Measurements from ENCODE around the gene CDH22.

Gene CDH22

GRCh38 chr20:46343348-46343974 lies 35.2 kb upstream of the CDH22 start:
- DNase-seq (ENCODE audit: low read depth in 2 of 2, low spot score in 1 of 2): no peak

DNA sequence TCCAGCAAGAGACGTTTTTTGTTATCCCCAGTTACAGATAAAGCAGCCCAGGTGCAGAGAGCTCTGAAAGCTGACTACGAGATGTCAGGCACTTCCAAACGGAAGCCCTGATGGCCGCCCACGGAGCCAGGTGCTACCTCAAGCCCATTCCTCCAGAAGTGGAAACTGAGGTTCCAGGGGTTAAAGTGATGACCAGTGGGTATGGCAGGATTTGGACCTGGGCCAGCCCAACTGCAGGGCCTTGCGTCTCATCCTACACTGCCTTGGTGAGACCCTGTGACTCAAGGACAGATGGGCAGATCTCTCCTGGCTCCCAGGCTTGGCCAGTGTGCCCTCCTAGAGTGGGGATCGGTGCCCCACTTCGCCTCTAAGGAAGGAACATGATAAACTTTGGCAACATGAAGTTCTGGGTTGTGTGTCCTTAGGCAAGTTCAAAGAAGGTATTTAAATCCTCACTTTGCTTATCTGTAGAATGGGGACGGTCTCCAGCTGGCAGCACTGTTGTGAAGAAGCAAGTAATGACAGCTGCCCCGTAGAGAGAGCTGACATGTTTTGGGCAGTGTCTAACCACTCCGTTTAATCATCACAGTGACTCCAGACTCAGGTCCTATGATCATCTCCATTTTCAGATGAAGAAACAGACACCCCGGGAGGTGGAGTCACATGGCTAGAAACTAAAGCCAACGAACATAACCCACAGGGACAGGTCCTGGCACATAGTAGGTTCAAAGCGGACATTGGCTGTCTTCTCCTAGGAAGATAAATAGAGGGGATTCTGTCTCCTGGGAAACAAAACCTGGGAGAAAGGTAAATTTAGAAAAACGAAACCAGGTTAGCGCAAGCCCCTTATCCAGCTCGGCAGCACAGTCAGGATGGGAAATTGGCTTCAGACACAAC lies 34.4 kb upstream of the CDH22 start:
- DNase-seq (ENCODE audit: low read depth in 2 of 2, low spot score in 1 of 2): no peak

DNA sequence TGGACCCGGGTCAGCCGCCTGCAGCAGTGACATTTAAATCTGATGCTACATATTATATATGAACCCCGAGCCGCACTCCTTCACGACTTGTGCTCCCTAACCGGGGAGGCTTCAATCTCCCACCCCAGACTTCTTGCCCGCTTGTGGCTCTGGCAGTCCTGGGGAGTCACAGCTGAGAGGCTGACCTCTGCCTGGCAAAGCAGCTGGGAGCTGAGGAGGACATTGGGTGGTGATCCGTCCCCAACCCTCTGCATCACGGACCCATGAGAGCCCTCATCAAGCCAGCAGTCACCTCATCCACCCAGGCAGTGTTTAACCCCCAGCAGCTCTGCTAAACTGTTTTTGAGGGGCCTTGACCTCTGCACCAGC lies 33.7 kb upstream of the CDH22 start:
- no peak for DNase-seq (ENCODE audit: low read depth in 2 of 2, low spot score in 1 of 2)

- no peak for DNase-seq (ENCODE audit: low read depth in 2 of 2, low spot score in 1 of 2)
Measured at GRCh38 chr20:46341074-46342009, 33.0 kb upstream of the CDH22 start.

DNA sequence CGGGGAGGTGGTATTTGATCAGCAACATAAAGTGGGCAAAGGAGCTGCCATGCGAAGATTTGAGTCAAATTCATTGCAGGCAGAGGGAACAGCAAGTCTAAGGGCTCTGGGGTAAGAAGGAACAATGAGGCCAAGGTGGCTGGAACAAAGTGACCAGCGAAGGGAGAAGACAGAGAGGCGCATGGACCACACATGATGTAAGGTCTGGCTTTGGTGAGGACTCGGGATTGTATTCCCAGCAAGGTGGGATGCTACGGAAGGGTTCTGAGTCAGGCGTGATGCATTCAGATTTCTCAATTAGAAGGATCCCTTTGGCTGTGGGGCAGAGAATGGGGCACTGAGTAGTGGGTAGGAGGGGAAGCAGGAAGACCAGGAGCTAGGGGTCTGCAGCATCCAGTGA lies 30.7 kb upstream of the CDH22 start:
- DNase-seq (ENCODE audit: low read depth in 2 of 2, low spot score in 1 of 2): no peak

- no peak for DNase-seq (ENCODE audit: low read depth in 2 of 2, low spot score in 1 of 2)
Measured at GRCh38 chr20:46336735-46337134, 28.4 kb upstream of the CDH22 start.

GRCh38 chr20:46334303-46334904 lies 26.1 kb upstream of the CDH22 start:
- no peak for DNase-seq (ENCODE audit: low read depth in 2 of 2, low spot score in 1 of 2)

- DNase-seq (ENCODE audit: low read depth in 2 of 2, low spot score in 1 of 2): no peak
Measured at GRCh38 chr20:46333161-46333991, 25.1 kb upstream of the CDH22 start.

DNA sequence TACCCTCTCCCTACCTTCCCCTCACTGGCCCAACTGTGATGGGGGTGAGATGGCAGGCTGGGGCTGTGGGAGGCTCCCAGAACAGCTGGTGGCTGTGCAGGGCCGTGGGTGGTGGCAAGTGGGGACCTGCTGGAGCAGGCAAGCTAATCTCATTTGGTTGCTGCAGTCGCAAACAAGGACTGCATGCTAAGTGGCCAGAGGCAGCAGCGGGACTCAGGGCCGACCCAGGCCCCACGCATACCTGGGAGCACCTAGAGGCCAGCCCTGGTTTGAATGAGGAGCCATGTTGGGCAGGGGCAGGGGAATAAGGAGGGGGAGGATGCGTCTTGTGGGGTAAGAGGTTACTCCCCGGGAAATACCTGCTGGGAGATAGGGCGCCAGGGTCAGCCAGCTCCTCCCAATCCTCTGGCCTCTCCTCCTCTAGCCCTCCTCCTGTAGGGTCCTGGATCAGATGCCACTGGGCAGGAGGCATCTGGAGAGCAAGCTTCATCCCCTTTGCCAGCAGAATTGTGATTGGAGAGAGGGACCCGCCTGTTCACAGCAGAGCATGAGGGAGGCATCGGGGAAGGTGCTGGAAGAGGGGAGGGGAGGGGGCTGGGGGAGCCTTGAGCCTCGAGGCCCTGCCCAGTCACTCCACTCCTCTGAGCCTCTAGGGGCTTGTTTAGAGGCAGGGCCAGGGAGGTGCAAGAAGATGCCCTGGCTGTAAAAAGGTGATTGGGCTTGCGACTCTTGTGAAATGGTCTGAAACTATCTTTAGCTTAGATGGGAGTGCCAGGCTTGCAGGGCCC lies 24.3 kb upstream of the CDH22 start:
- no peak for DNase-seq (ENCODE audit: low read depth in 2 of 2, low spot score in 1 of 2)

DNA sequence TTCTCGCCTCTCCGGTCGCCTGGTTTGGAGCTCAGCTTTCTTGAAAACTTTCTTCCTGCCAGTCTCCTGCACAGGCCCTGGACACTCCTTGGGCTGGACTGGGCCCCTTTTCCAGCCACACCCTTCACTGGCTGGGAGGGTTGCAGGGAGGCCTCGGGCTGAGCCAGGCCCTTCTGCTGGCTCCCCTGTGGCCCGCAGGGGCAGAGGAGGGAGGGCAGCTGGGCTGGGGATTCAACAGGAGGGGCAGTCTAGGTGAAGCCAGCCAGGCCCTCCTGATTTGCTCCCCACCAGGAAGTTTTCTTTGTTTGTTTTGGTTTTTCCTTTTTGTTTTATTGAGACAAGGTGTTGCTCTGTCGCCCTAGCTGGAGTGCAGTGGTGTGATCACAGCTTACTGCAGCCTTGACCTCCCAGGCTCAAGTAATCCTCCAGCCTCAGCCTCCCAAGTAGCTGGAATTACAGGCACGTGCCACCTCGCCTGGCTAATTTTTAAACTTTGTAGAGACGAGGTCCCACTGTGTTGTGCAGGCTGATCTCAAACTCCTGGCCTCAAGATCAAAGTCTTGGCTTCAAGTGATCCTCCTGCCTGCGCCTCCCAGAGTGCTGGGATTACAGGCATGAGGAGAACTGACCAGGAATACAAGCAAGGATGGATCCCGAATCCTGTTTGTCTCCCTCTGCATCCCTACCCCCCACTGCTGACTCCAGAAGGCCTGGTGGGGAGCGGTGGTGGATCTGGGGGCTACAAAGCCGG lies 23.5 kb upstream of the CDH22 start:
- DNase-seq (ENCODE audit: low read depth in 2 of 2, low spot score in 1 of 2): no peak

DNA sequence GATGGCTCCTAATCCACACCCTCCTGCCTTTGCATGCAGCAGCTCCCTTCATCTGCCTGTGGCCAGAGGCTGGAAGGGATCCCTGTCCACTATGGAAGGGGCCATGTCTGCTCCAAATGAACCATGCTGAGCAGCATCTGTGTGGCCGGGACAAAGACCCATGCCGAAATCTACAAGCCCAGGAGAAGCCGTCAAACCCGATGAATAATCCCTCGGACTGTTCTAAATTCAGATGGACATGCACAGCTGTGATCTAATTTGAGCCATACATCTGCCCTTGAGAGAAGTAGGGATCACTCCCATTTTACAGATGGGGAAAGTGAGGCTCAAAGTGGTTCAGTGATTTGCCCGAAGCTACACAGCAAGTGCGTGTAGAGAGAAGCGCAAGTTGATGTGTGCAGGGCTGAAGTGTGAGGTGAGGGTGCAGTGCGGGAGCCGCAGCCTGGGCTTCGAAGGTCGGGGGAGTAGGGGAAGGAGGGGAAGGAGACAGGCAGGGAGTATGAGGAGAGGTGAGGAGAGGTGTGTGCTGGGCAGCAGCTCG lies 22.6 kb upstream of the CDH22 start:
- DNase-seq (ENCODE audit: low read depth in 2 of 2, low spot score in 1 of 2): no peak

- DNase-seq (ENCODE audit: low read depth in 2 of 2, low spot score in 1 of 2): no peak
Measured at GRCh38 chr20:46330072-46330763, 21.9 kb upstream of the CDH22 start.

DNA sequence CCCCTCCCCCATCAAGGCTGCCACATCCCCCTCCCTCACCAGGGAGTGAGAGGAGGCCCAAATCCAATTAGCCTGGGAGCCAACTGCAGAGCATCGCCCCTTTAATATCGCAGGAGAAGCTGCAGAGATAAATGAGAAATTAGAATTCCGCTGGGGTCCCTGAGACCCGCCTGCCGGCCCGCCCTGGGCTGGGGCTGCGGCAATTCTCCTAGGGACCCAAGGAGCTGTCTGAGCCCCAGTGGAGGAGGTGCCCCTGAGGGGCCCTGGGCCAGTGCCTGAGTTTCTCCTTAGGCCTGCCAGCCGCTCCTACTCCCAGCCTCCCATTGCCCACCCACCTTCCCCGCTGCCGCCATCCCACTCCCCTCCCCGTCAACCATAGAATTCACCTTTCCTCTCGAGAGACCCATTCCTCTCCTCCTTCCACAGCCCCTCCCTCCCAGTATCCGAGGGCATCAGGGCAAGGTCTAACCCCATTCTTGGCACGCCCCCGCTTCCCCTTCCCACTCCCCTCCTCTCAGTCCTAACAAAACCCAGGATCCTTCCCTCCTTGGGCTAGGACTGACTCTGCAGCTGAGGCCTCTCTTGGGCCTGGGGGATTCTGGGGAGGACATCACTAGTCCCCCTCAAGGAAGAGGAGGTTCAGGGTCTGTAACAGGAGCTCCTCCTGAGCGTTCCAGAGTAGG lies 20.0 kb upstream of the CDH22 start:
- no peak for DNase-seq (ENCODE audit: low read depth in 2 of 2, low spot score in 1 of 2)

GRCh38 chr20:46327557-46327956 lies 19.3 kb upstream of the CDH22 start:
- DNase-seq (ENCODE audit: low read depth in 2 of 2, low spot score in 1 of 2): no peak

DNA sequence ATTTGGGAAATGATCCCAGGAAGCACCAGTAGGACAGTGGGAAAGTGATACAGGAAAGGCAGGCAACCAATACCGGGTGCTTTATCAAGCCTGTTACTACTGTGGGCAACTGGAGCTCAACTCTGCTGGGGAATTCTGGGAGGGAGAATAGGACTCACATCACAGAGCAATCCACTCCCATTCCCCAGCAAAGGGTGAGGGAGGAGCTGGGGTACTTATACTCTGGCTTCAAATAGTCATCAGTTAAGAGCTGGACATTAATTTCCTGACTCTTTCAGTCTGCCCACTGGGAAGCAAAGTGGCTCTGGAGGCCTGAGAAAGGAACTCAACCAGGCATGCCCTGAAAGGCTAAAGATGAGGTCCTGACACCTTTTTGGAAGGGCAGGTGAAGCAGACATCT lies 17.5 kb upstream of the CDH22 start:
- no peak for DNase-seq (ENCODE audit: low read depth in 2 of 2, low spot score in 1 of 2)

DNA sequence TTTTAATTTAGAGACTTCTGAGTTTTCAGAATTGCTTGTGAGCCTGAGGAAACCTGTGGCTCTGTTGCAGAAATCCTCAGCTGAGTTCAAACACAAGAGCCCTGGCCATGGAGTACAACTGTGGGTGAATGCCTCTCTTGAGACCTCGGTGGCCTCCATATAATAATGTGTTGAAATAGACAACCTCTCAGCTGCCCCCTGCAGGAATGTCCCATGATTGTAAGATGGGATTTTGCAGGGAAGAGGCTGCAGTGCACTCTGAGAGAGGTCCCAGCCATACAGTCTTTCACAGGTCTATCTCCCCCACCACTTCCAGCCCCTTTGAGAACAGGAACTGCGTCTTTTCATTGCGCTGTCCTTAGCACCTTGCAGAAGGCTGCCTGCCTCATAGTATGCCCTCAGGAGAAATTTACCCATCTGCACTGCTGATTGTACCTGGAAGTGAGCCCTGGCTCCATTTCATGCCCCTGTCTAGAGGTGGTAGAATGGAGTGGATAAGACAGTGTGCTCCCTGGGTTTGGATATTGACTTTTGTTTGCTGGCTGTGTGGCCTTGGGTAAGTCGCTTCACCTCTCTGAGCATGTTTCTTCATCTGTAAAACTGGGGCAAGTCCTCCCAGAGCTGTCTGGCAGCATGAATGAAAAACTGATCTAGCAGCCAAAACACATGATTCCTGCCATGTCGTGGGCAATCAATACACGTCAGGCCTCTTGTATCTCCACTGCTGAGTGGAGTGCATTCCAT lies 16.8 kb upstream of the CDH22 start:
- DNase-seq (ENCODE audit: low read depth in 2 of 2, low spot score in 1 of 2): no peak

- no peak for DNase-seq (ENCODE audit: low read depth in 2 of 2, low spot score in 1 of 2)
Measured at GRCh38 chr20:46324379-46324778, 16.1 kb upstream of the CDH22 start.

Data from stimulated activated CD8-positive, alpha-beta memory T cell treated with anti-CD3 and anti-CD28 coated beads, Interleukin-4, amount 100 ng/mL, for 4 hours (primary cell).